ENCODE results near the gene A2M.

Gene A2M

GRCh38 chr12:9098463-9099026, 17.2 kb downstream of the A2M start:
- no peak for DNase-seq (ENCODE audit: low spot score)

- no peak for DNase-seq (ENCODE audit: low spot score)
These were observed 17.6 kb downstream of the A2M start for GRCh38 chr12:9098115-9098452.

- no peak for DNase-seq (ENCODE audit: low spot score)
These were observed 19.0 kb downstream of the A2M start for GRCh38 chr12:9096563-9097176.

- no peak for DNase-seq (ENCODE audit: low spot score)
These were observed 20.4 kb downstream of the A2M start for GRCh38 chr12:9095322-9095721.

- DNase-seq (ENCODE audit: low spot score), result no peak
These were observed 21.1 kb downstream of the A2M start for GRCh38 chr12:9094512-9095206.

GRCh38 chr12:9091891-9092598, 23.7 kb downstream of the A2M start:
- no peak for DNase-seq (ENCODE audit: low spot score)

GRCh38 chr12:9090220-9090619, 25.5 kb downstream of the A2M start:
- DNase-seq (ENCODE audit: low spot score), result no peak

DNA sequence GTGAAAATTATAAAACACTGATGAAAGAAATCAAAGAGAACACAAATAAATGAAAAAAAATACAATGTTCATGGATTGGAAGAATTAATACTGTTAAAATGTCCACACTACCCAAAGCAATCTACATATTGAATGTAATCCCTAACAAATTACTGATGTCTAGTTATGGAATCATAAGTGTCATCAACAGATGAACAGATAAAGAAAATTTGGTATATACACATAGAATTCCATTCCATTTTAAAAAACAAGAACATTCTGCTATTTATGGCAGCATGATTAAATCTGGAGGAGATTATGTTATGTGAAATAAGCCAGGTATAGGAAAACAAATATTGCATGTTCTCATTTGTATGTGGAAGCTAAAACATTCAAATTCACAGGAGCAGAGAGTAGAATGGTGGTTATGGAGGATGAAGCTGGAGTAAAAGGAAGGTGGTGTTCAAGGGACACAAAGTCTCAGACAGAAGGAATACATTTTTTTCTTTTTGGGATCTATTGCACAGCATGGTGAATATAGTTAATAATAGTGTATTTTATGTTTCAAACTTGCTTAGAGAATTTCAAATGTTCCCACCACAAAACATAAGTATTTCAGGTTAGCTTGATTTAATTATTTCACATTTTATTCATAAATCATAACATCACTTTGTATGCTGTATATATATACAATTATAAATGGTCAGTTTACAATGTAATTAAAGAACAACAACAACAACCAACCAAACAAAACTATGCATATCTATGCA, 28.5 kb downstream of the A2M start:
- no peak for DNase-seq (ENCODE audit: low spot score)

- no peak for DNase-seq (ENCODE audit: low spot score)
These were observed 29.6 kb downstream of the A2M start for GRCh38 chr12:9086087-9086486.

DNA sequence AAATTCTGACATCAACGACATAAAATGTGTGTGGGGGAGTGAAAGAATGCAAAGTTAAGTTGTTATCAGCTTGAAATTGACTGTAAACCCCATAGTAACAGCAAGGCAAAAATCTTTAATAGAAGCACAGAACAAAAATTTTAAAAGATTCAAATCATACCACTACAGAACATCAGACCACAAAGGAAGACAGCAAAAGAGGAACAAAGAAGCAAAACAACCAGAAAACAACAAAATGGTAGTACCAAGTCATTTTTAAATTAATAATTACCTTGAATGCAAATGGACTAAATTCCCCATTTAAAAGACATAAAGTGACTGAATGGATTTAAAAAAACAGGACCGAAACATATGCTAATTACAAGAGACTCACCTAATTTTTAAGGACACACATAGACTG, 31.3 kb downstream of the A2M start:
- no peak for DNase-seq (ENCODE audit: low spot score)

GRCh38 chr12:9083793-9084192, 31.9 kb downstream of the A2M start:
- DNase-seq (ENCODE audit: low spot score), result no peak

DNA sequence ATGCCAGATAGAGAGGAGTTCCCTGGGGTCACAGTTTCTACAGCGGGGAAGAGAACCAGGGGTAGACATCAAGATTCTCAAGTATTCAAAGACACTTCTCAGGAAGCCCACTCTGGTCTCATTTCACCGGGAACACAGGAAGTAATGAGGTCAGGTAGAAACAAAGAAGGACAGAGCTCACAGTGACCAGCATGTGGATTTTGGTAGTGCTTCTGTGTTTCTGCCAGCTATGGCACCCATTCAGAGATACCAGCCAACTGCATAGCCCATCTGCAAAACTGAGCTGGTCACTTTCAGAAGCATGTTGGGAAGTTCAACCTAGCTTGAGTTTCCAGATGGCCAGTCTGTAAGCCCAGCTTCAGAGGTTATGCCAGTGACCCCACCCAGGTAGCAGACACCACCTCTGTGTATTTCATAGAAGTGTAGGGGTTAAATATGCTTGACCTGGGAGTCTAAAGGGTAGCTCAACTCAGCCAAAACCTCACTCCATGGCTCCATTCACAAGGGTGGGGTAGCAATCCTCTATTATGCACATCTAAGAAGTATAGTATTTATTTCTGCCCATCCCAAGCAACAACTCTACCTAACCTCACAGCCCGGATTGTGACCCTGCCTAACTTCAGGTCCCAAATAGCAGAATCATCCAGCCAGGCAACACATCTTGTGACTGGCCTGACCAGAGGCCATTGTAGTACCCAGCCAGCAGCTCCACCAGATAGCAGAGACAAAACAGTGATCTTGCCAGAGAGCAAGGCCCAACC, 33.9 kb downstream of the A2M start:
- DNase-seq (ENCODE audit: low spot score), result no peak

DNA sequence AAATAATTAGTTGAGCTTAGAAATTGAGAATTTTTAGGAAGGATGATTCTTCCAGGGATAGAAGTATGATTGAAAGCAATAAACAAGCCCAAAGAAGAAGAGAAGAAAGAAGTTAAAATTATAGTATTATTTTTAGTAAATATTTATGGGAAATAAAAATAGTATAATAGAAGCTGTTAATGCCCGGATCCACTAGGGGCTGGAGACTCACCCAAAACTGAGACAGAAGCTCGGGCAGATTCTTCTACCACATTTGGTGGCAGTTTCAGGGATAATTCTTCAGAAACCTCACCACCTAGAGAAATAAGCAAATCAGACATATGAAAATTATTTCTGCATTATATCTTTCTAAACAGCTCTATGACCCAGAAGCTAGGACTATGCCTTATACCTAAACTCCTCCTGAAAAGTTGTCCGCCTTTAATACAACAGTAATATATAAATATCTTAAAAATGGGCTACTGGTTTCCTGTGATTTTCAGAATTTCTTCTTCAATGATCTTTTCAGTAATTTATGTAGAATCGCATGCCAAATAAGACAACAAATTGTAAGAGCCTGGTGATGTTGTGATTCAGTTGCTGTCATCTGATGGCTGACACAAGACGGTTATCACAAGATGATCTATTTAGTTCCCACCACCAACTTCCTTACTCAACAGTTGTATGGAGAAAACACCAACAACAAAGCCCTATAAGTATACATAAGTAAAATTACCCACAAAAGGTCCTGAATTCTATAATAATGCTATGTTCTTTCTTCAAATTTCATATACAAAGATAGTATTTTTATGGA, 35.6 kb downstream of the A2M start:
- DNase-seq (ENCODE audit: low spot score), result no peak

- no peak for DNase-seq (ENCODE audit: low spot score)
These were observed 36.6 kb downstream of the A2M start for GRCh38 chr12:9079082-9079481.

- no peak for DNase-seq (ENCODE audit: low spot score)
These were observed 38.3 kb downstream of the A2M start for GRCh38 chr12:9077152-9078031.

DNA sequence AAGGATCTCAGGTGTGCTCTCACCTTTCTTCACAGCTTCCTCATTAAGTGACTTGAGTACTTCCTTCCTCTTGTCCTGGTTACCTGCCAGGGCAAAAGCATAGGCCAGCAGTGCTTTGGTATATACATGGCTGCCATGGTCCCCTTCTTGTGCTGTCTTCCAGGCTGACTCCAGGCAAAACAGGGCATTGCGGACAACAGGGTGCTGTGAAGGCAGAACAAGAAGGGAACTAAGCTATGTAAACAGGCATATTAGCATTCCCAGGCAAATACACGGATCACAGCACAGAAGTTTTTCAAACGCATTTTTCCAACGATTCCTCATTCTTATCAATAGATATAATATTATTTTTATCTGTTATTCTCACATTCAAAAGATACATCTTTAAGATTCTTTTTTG, 39.0 kb downstream of the A2M start:
- DNase-seq (ENCODE audit: low spot score), result no peak

DNA sequence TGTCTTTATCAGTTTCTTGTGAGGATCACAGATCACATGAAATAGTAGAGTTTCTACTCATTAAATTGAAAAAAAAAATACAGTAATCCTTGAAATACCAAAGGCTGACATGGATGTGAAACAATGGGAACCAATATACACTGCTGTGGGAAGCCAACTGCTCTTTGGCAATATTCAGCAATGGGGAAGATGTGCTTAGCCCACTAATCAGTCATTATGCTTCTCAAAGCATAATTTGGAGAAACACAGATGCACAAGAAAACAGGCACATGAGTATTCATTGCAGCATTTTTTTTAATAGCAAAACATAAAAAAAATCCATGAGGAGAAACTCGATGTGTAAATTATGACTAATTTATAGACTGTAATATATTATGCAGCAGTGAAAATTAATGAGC, 40.6 kb downstream of the A2M start:
- no peak for DNase-seq (ENCODE audit: low spot score)

DNA sequence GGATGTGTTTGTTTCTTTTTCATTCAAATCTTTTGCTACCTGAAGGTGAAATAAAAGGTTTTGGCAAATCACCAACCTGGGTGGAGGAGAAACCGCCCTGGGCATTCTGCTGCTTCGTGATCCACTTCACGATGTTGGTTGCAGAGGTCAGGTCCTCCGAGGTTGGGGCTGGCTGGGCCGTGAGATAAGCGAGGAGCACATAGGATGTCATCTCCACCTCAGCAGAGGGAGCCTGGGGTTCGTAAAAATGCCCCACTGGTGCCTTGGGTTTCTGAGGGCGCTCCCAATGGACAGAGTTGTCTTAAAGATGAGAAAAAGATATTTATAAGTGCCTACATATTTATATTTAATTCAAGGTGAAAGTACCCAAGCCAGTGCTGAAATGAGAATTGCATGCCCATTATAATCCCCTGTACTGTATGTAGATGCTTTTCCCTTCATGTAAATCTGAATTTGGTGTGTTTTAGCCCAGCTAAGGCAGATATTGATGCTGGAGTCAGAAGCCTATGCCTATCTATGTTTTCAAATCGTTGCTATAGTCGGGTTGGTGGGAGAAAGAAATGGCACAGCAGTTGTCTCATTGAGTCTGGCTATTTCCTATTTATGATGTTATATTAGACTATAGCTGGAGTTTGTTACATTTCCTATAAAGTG, 41.1 kb downstream of the A2M start:
- DNase-seq (ENCODE audit: low spot score), result no peak

DNA sequence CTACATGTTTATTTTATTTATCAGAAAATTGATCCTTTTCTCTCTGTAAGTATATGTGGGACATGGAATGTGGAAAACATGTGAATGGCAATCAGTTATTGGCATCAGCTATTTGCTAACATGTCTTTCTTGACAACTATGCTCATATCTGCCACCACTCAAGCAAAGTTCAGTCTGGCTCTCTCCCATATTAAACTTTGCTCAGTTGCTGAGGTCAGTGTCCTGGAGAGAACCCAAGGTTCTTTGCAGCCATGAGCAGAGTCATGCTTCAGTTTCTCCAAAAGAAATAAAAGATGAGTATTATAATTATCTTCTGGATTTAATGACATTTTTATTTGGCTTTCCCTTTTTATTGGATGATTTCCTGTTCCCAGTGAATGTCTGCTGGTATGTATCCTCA, 42.6 kb downstream of the A2M start:
- no peak for DNase-seq (ENCODE audit: low spot score)
